GM03348 (cell line): Measurements from ENCODE around the gene SLCO3A1.

Source experiments
- DNase-seq: peaks from one replicate; pipeline ENCODE4 v3.0.0; 2012; ENCODE audit warnings: low spot score

The SLCO3A1 gene

GRCh38 chr15:91912336-91912735, 58.8 kb downstream of the SLCO3A1 start:
- DNase-seq, result no peak

GRCh38 chr15:91913560-91913959, 60.1 kb downstream of the SLCO3A1 start:
- DNase-seq, result no peak

GRCh38 chr15:91915576-91915975, 62.1 kb downstream of the SLCO3A1 start:
- DNase-seq, result no peak

GRCh38 chr15:91916051-91916450, 62.5 kb downstream of the SLCO3A1 start:
- DNase-seq, result no peak

- no peak for DNase-seq
Observed at GRCh38 chr15:91917686-91918360, 64.3 kb downstream of the SLCO3A1 start.

- no peak for DNase-seq
Observed at GRCh38 chr15:91919014-91919534, 65.6 kb downstream of the SLCO3A1 start.

GRCh38 chr15:91921188-91921842, 67.8 kb downstream of the SLCO3A1 start:
- DNase-seq, result no peak

GRCh38 chr15:91921843-91922198, 68.3 kb downstream of the SLCO3A1 start:
- DNase-seq, result no peak

GRCh38 chr15:91922646-91923547, 69.4 kb downstream of the SLCO3A1 start:
- DNase-seq, result no peak

GRCh38 chr15:91924183-91924582, 70.7 kb downstream of the SLCO3A1 start:
- no peak for DNase-seq

- DNase-seq, result no peak
Observed at GRCh38 chr15:91924837-91925495, 71.5 kb downstream of the SLCO3A1 start.

- no peak for DNase-seq
Observed at GRCh38 chr15:91925794-91926193, 72.3 kb downstream of the SLCO3A1 start.

GRCh38 chr15:91926908-91927270, 73.4 kb downstream of the SLCO3A1 start:
- DNase-seq, result peak; percentile 52

GRCh38 chr15:91927585-91927984, 74.1 kb downstream of the SLCO3A1 start:
- no peak for DNase-seq

- DNase-seq, result no peak
Observed at GRCh38 chr15:91928675-91929074, 75.2 kb downstream of the SLCO3A1 start.

- no peak for DNase-seq
Observed at GRCh38 chr15:91929509-91929908, 76.0 kb downstream of the SLCO3A1 start.

- DNase-seq, result no peak
Observed at GRCh38 chr15:91930092-91930491, 76.6 kb downstream of the SLCO3A1 start.

GRCh38 chr15:91936182-91936775, 82.8 kb downstream of the SLCO3A1 start:
- no peak for DNase-seq

- DNase-seq, result no peak
Observed at GRCh38 chr15:91936927-91937326, 83.4 kb downstream of the SLCO3A1 start.

- no peak for DNase-seq
Observed at GRCh38 chr15:91938136-91938535, 84.6 kb downstream of the SLCO3A1 start.

- DNase-seq, result no peak
Observed at GRCh38 chr15:91939403-91939831, 85.9 kb downstream of the SLCO3A1 start.
